ENCODE data around the gene PER3. TPM values are rescaled to one million over a fixed set of nuclear protein-coding genes. Genes with fewer than 3 reads are reported as not detected.

The PER3 gene
- total and polyA plus RNA-seq, 4 donors, result 3.3 to 21.0 (median 6.2) TPM

- peaks cover 0 to 42% (median 34%) of the 10 kb centered on the region in 4 donors for H3K4me1 ChIP-seq (ENCODE audit: control insufficient read depth in 4 of 4, insufficient read depth in 4 of 4, low read length in 3 of 4)
- WGBS, result 52% methylated on average over 7 of the region's 7 CpGs
- H3K4me3 ChIP-seq (ENCODE audit: low read depth in 1 of 3, low read length in 3 of 3), result peak overlapping the region; percentile 43 to 75 (median 52)
- H3K9ac ChIP-seq (ENCODE audit: low read depth in 1 of 2, low read length in 2 of 2), result peak overlapping the region; percentile 59 to 77
- no peaks in the 10 kb centered on the region for H3K27me3 ChIP-seq (ENCODE audit: control insufficient read depth in 4 of 4, insufficient read depth in 4 of 4, low read length in 3 of 4)
- H3K27ac ChIP-seq (ENCODE audit: low read depth in 1 of 2, low read length in 2 of 2), result peak overlapping the region; percentile 77 to 86
- TF ChIP-seq GABPA (IDR thresholded peaks at IDR 0.05 in 1 of 2, conservative IDR thresholded peaks at IDR 0.05 in 1 of 2), result no peak
- TF ChIP-seq NR2F2 (IDR thresholded peaks at IDR 0.05), result no peak
- no peak for TF ChIP-seq RXRA (IDR thresholded peaks at IDR 0.05)
- no peak for TF ChIP-seq MAX (IDR thresholded peaks at IDR 0.05)
- TF ChIP-seq ZBTB33 (IDR thresholded peaks at IDR 0.05), result no peak
- no peak for TF ChIP-seq YY1 (IDR thresholded peaks at IDR 0.05)
- TF ChIP-seq SP1 (IDR thresholded peaks at IDR 0.05), result no peak
- TF ChIP-seq EGR1 (IDR thresholded peaks at IDR 0.05; ENCODE audit: low read depth in 2 of 2), result no peak
- no peak for TF ChIP-seq ATF3 (IDR thresholded peaks at IDR 0.05)
- no peak for TF ChIP-seq JUND (IDR thresholded peaks at IDR 0.05)
- no peak for TF ChIP-seq TAF1 (conservative IDR thresholded peaks at IDR 0.05)
- TF ChIP-seq REST (IDR thresholded peaks at IDR 0.05), result no peak
- no peak for TF ChIP-seq FOXA2 (IDR thresholded peaks at IDR 0.05)
- no peak for TF ChIP-seq HNF4G (IDR thresholded peaks at IDR 0.05)
- no peak for TF ChIP-seq FOXA1 (IDR thresholded peaks at IDR 0.05)
- no peak for TF ChIP-seq HNF4A (conservative IDR thresholded peaks at IDR 0.05)
- no peak for TF ChIP-seq CTCF (IDR thresholded peaks at IDR 0.05; ENCODE audit: low read depth, low read length, missing input control)
- TF ChIP-seq RAD21 (IDR thresholded peaks at IDR 0.05), result no peak
- no peak for DNase-seq (ENCODE audit: low spot score)
- peaks cover 3 to 33% (median 27%) of the 10 kb centered on the region in 4 donors for H3K36me3 ChIP-seq (ENCODE audit: control insufficient read depth in 4 of 4, insufficient read depth in 3 of 4, low read depth in 1 of 4, low read length in 3 of 4)
- no peaks in the 10 kb centered on the region for H3K9me3 ChIP-seq (ENCODE audit: control insufficient read depth in 4 of 4, low read length in 3 of 4)
Observed at GRCh38 chr1:7785108-7785507, 1.0 kb downstream of the PER3 start.
